Natural killer cell treated with Interleukin-12 subunit alpha and Interleukin-12 subunit beta and Interleukin-15 and Interleukin-18, amount 100 ng/mL, for 72 hours (primary cell): Measurements from ENCODE around the gene MMD. TPM values are rescaled to one million over a fixed set of nuclear protein-coding genes. Genes with fewer than 3 reads are reported as not detected.
A peak's percentile ranks its signal among the peaks of the same experiment; 100 is the strongest.
"Not testable (repeated sequence)": the region's sequence is repeated elsewhere in the genome, so short reads cannot be mapped to it uniquely, and the experiment has no call there.

Source experiments
- ATAC-seq, 2 donors: fragments of 150-1000 bp; cut with Tn5 transposase in 1 of 2; sonication (Bioruptor Pico), chemical (Tn5 transposase) in 1 of 2; 2 replicates each; pipeline ENCODE4 v1.10.0; 2021
- DNase-seq: peaks from one replicate; pipeline ENCODE4 v3.0.0; 2022; ENCODE audit warnings: low spot score
- H3K27ac Mint-ChIP-seq, 2 donors: 1 replicate in 1 of 2; 2 replicates in 1 of 2; pipeline ENCODE4 v1.8.0; 2022; ENCODE audit warnings: mixed read lengths in 2 of 2, mild to moderate bottlenecking in 1 of 2, moderate library complexity in 1 of 2
- H3K27me3 Mint-ChIP-seq, 2 donors: 1 replicate in 1 of 2; 2 replicates in 1 of 2; pipeline ENCODE4 v1.8.0; 2022; ENCODE audit warnings: mixed read lengths in 2 of 2
- H3K36me3 Mint-ChIP-seq: one replicate; pipeline ENCODE4 v1.8.0; 2022; ENCODE audit warnings: mixed read lengths
- H3K4me1 Mint-ChIP-seq, 2 donors: 1 replicate in 1 of 2; 2 replicates in 1 of 2; pipeline ENCODE4 v1.8.0; 2022; ENCODE audit warnings: low read depth in 2 of 2, mixed read lengths in 2 of 2, mild to moderate bottlenecking in 1 of 2
- H3K4me3 Mint-ChIP-seq: one replicate; pipeline ENCODE4 v1.8.0; 2022; ENCODE audit warnings: mixed read lengths
- H3K9me3 Mint-ChIP-seq: 2 replicates; pipeline ENCODE4 v1.8.0; 2022; ENCODE audit warnings: mixed read lengths
- total RNA-seq, 2 donors: library from RNA; stranded (reverse); gene quantifications; one replicate each; pipeline ENCODE4 v1.2.3, GENCODE V29; 2022

MMD gene
- total RNA-seq, 2 donors from 2014 or later: 26.1 to 27.2 TPM

DNA sequence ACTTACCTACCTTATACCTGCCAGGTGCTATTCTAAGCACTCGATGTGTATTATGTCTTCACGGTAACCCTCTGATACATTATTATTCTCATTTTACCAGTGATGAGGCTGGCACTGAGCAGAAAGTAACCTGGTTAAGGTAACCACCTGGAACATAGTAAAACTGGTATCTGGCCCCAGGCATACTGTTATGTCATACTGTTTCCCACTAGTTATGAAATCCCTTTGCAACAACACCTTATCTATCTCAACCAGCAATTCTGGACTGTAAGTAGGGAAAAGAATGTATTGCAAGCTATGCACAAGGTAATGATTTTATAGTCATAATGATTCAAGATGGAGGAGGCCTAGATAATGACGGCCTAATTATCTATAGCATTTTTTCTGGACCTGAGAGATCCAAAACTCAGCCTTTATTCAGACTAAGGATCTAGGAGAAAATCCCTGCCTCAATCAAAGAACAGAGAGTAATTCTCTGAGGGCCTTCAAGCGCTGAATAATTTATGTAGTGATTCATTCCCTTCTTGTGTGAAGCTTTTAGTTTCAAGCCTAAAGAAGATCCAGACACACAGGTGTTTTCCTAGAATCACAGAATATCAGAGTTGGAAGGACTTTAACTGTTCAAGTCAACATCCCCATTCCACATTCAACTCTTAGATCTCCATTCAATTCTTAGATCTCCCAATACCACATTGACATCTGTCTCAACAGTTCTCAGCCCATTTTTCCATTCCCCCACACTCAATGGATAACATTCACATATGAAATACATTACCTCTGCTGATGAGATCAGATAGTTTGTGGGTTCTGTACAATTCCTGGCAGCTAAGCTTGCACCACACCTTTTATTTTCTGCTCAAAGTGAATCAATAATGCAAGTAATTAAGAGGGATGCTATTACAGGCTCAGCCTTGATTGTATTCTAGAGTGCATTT is 14.9 kb upstream of the MMD start:
- no peaks in the 10 kb centered on the region for H3K9me3 Mint-ChIP-seq

DNA sequence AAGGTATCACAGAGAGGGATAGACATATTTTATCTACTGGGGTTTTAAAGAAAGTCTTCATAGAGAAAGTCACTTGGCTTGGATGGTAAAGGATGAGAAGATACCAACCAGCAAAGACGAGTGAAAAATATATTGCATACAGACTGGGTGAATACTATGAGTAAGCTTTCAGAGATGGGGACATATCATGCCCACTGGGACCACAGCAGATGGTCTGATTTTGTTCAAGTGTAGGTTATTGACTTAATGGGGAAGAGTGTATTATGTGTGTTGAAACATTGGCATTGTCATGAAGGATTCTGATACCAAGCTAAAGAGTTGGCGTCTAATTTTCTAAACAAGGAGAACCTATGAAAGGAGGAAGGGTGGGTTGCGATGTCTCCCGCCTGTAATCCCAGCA is 13.8 kb upstream of the MMD start:
- Mint-ChIP-seq H3K27me3 (peaks cover 27 to 30% of the 10 kb centered on the region in 2 donors), H3K27ac (no peak overlapping the region), H3K9me3 (no peaks in the 10 kb centered on the region), H3K36me3 (no peaks in the 10 kb centered on the region), H3K4me3 (no peak overlapping the region), H3K4me1 (peaks cover 0 to 6% of the 10 kb centered on the region in 2 donors)
- DNase-seq (no peak), ATAC-seq (no peak)

More for the DNA sequence above, 14.9 kb upstream of the MMD start:
- H3K27me3 Mint-ChIP-seq: peaks cover 26 to 27% of the 10 kb centered on the region in 2 donors
- H3K4me3 Mint-ChIP-seq: no peak overlapping the region
- H3K27ac Mint-ChIP-seq: no peak overlapping the region
- peaks cover 0 to 6% of the 10 kb centered on the region in 2 donors for H3K4me1 Mint-ChIP-seq
- DNase-seq (no peak), ATAC-seq (no peak)
- no peaks in the 10 kb centered on the region for H3K36me3 Mint-ChIP-seq

DNA sequence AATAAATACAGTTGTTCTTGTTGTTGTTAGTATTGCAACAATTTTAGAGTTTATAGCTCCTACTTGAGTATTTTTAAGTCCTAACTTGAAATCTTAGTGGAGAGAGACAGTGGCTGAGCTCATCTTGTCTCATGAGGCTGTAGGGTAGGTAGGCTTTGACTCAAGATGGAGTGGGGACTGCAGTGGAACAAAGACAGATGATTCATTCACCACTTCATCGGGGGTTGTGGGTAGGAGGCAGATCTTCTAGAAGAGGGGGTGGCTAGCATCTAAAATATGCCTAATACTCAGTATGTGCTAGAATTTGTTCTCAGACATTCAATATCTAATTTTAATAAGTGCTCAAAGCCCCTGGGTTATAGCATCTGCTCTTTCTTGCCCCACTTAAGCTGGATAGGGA is 13.1 kb upstream of the MMD start:
- Mint-ChIP-seq H3K36me3 (no peaks in the 10 kb centered on the region), H3K4me1 (peaks cover 0 to 6% of the 10 kb centered on the region in 2 donors), H3K27me3 (peaks cover 27 to 30% of the 10 kb centered on the region in 2 donors), H3K27ac (no peak overlapping the region), H3K9me3 (no peaks in the 10 kb centered on the region), H3K4me3 (no peak overlapping the region)
- DNase-seq: no peak
- no peak for ATAC-seq

DNA sequence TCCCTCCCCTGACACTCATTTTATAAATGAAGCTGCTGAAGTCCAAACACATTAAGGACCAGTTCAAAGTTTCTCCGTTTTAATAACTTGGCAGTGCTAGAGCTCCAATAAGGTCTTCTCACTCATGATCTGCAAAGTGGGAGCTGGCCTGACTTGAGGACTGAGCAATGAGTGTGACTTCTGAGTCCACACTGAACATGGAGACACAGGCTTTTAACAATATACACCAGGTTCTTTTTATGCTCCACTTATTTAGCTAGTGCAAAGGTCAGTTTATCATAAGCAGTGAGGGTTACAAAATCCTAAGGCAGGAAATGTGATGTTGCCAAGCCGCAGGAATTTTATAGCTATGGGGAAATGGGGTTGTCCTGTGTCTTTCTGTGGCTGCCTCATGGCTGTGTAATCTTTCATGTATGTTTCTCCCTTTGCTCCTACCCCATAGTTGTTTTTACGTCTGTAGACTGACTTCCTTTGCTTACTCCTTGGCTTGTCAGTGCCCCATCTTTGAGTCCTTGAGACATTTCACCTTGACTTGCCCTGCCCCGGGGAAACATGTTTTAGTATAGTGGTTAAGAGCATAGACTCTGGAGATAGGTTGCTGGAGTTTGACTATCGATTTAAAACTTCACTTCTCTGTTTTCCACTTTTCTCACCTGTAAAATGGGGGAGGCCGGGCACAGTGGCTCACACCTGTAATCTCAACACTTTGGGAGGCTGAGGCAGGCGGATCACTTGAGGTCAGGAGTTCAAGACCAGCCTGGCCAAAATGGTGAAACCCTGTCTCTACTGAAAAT is 12.2 kb upstream of the MMD start:
- H3K27me3 Mint-ChIP-seq: peaks cover 27 to 28% of the 10 kb centered on the region in 2 donors
- peaks cover 0 to 6% of the 10 kb centered on the region in 2 donors for H3K4me1 Mint-ChIP-seq
- H3K4me3 Mint-ChIP-seq: no peak overlapping the region
- no peak overlapping the region for H3K27ac Mint-ChIP-seq
- ATAC-seq: no peak
- no peaks in the 10 kb centered on the region for H3K36me3 Mint-ChIP-seq
- no peaks in the 10 kb centered on the region for H3K9me3 Mint-ChIP-seq
- DNase-seq: no peak

DNA sequence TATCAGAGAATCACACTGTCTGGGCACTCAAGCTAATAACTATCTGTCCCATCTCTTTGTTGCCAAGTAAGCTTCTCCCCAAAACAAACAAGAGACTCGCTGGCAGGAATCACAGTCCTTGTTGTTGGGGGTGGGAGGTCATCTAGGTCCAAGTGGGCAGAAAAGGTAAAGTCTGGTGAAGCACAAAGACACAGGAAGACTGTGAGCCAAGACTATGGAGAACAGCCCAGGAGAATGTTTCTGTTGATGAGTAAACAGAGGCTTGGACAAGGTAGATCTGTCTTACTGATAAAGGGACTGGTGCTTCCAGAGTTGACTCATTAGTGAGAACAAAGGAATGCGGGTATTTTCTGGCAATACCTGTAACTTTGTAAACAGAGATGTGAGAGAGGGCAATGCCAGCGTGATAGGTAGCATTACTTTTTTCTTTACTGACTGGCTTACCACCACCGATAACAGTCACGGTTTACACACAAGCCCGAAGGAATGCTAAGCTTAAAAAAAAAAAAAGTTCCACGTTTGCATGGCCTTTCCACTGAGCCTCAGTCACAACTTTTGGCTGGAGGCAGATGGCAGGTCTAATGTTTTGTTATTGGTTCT is 11.5 kb upstream of the MMD start:
- ATAC-seq (no peak), DNase-seq (no peak)
- H3K36me3 Mint-ChIP-seq: no peaks in the 10 kb centered on the region
- H3K27ac Mint-ChIP-seq: no peak overlapping the region
- no peaks in the 10 kb centered on the region for H3K9me3 Mint-ChIP-seq
- H3K4me1 Mint-ChIP-seq: peaks cover 0 to 6% of the 10 kb centered on the region in 2 donors
- peaks cover 25 to 26% of the 10 kb centered on the region in 2 donors for H3K27me3 Mint-ChIP-seq
- no peak overlapping the region for H3K4me3 Mint-ChIP-seq

DNA sequence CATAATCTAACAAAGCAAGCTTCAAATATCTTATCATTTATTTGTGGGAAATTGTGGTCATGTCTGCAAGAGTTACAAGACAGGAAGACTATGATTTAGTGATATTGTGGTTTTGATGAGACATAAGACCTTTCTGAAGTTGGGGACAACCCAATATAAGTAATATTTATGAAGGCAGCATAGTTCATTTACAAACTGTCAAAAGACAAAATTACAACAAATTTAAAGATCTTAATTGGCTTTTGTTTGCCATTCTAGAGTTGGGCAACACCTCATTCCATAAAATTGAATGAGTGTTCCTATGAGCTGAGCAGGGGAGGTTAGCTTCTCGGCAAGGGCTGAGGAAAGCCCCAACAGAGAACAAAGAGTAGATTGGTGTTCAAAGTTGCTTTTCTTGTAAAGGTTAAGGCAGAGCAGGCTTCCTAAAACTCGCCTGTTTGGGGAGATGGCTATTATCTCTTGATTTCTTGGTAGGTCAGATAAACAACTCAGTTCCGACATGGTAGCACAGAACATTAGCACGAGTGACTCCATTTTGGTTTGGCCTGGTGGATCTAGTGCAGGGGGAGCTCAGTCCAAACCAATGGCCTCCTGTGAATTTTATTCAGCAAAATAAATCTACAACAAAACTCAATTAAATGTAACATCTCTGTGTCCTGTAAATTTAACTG is 10.9 kb upstream of the MMD start:
- Mint-ChIP-seq H3K4me3 (no peak overlapping the region), H3K9me3 (no peaks in the 10 kb centered on the region), H3K4me1 (peaks cover 0 to 3% of the 10 kb centered on the region in 2 donors), H3K27me3 (peaks cover 19 to 22% of the 10 kb centered on the region in 2 donors), H3K27ac (no peak overlapping the region), H3K36me3 (no peaks in the 10 kb centered on the region)
- DNase-seq: no peak
- ATAC-seq: no peak

DNA sequence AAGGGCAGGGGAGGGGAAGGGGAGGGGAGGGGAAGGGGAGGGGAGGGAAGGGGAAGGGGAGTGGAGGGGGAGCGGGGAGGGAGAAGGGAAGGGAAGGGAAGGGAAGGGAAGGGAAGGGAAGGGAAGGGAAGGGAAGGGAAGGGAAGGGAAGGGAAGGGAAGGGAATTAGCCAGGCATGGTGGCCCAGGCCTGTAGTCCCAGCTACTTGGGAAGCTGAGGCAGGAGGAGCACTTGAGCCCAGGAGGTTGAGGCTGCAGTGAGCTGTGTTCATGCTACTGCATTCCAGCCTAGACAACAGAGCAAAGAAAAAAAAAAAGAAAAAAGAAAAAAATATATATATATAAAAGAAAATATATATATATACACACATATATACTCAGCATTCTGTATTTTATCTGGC is 10.3 kb upstream of the MMD start:
- peaks cover 13 to 19% of the 10 kb centered on the region in 2 donors for H3K27me3 Mint-ChIP-seq
- H3K36me3 Mint-ChIP-seq, H3K4me1 Mint-ChIP-seq, DNase-seq, H3K4me3 Mint-ChIP-seq, H3K9me3 Mint-ChIP-seq, ATAC-seq, H3K27ac Mint-ChIP-seq: not testable (repeated sequence)

DNA sequence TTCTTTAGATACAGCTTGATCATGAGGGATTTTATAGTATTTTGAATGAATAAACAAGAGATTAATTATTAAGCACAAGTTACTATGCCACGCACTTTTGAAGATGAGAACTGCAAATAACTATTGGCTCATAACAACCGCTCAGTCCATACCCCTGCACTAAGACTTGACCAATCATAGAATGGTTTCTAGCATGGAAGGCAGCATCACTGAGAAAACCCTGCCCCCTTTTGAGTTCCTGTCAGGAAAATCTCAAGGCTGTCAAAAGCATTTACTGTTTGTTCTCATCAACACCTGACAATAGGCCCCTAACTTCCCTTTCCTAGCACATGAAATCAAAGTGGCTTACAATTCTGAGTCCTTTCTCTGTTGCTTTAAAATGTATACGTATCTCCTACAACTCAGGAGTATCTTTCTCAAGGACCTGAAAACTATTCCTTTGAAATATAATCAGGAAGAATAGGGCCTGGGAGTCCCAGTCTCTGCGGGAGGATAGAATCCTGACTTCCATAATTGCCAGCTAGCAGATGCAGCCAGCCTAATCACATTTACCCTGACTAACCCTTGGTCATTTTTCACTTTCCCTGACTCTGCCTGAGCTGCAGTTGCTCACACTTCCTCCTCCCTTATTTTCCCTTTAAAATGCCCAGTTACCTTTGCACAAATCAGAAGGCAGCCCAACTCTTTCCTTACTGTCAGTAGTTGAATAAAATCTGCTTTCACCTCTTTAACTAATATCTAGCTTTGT is 9.1 kb upstream of the MMD start:
- Mint-ChIP-seq H3K4me3 (no peak overlapping the region), H3K4me1 (peaks cover 5% of the 10 kb centered on the region in 2 donors), H3K36me3 (no peaks in the 10 kb centered on the region), H3K9me3 (no peaks in the 10 kb centered on the region), H3K27ac (no peak overlapping the region), H3K27me3 (peaks cover 16 to 19% of the 10 kb centered on the region in 2 donors)
- no peak for DNase-seq
- no peak for ATAC-seq

DNA sequence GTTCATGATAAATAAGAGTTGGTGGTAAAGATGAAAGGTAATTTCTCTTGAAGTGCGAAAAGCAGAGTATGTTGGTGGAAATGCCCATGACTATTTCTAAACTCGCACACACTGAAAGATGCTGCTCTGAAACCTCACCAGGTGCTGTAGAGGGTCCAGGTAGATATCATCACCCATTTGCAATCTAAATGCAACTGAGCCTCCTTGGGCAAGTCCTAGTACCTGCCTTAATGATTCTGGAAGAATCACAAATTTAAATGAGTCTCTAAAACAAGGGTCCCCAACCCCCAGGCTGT is 5.9 kb upstream of the MMD start:
- Mint-ChIP-seq H3K9me3 (no peaks in the 10 kb centered on the region), H3K27ac (no peak overlapping the region)

DNA sequence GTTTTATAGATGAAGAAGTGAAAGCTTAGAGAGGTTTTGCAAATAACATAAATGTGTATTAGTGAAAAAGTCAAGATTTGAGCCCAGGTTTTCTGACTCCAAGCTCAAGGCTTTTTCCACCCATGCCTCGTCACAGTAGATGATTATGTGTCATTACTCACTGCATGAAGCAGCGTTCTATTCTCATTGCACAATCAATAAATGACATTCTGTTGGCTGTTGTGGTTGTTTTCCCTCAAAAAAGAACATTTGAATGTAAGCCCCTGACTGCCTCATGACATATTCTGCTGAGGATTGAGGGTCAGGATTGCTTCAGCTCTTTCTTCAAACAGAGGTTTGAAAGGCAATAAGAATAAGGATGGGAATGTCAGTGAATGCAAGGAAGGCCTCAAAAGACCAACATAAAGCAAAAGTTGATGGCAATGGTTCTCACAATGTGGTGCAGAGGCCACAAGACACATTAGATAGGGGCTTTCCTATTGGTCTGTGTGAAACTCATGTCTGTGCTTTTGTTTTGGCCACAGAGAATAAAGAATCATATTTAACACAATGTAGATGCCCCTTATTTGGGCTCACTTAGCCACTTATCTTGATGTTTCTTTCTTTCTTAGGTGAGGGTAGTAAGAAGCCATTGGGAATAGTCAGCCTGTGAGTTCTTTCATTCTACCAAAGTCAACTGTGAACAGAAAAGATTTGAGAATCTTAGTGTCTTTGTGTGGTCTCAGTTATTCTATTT is 5.4 kb upstream of the MMD start:
- no peaks in the 10 kb centered on the region for H3K9me3 Mint-ChIP-seq
- no peak overlapping the region for H3K4me3 Mint-ChIP-seq
- H3K4me1 Mint-ChIP-seq: peaks cover 5 to 15% of the 10 kb centered on the region in 2 donors
- H3K36me3 Mint-ChIP-seq: no peaks in the 10 kb centered on the region
- no peak for DNase-seq
- no peak for ATAC-seq
- H3K27me3 Mint-ChIP-seq: peaks cover 20 to 31% of the 10 kb centered on the region in 2 donors
- no peak overlapping the region for H3K27ac Mint-ChIP-seq

More for the DNA sequence above, 5.9 kb upstream of the MMD start:
- H3K4me1 Mint-ChIP-seq: peaks cover 5 to 12% of the 10 kb centered on the region in 2 donors
- no peak for ATAC-seq
- H3K4me3 Mint-ChIP-seq: no peak overlapping the region
- no peaks in the 10 kb centered on the region for H3K36me3 Mint-ChIP-seq
- peaks cover 21 to 31% of the 10 kb centered on the region in 2 donors for H3K27me3 Mint-ChIP-seq
- DNase-seq: no peak

DNA sequence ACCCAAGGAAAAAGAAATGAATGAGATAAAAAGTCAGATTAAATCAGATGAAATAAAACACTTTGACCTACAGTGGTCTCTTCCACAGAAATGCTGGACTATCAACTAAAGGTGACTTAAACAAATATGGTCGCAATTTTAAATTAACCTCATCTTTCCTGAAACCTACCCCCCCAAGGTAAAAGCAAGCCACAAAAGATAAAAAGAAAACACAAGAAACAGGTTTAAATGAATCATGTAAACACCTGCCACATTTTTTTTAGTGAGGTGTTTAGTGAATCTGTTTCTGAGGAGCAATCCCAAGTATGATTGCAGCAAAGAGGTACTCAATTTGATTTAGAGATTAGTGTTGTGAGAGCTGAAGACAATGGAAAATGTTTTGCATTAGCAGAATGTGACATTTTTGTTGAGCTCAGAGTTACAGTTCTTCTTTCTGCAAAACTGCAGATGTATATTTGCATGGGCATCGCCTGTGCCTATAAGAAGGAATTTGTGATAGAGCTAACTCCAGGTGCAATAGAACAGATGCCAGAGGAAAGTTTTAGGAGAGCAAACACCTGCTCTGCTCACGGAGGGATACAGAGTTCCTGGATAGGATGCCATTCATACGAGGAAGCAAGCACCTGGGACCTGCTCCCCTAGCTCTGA is 3.4 kb upstream of the MMD start:
- ATAC-seq (no peak), DNase-seq (no peak)
- Mint-ChIP-seq H3K9me3 (no peaks in the 10 kb centered on the region), H3K4me1 (peaks cover 12 to 22% of the 10 kb centered on the region in 2 donors), H3K36me3 (no peaks in the 10 kb centered on the region), H3K27ac (no peak overlapping the region), H3K4me3 (no peak overlapping the region), H3K27me3 (peaks cover 17 to 31% of the 10 kb centered on the region in 2 donors)

DNA sequence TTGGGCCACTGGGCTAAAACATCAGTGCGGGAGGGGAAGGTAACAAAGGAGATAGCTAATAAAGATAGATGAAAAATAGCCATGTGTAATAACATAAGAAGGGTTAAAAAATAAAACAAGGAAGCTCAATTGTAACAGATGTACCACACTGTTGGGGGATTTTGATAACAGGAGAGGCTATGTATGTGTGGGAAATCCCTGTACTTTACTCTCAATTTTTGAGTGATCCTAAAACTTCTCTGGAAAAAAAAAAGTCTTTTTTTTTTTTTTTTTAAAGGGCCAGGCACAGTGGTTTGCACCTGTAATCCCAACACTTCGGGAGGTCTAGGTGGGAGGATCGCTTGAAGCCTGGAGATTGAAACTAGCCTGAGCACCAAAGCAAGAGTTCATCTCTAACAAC is 1.9 kb upstream of the MMD start:
- DNase-seq: no peak
- H3K4me3 Mint-ChIP-seq: peak overlapping the region; percentile 45
- peaks cover 5% of the 10 kb centered on the region for H3K36me3 Mint-ChIP-seq
- peaks cover 26 to 37% of the 10 kb centered on the region in 2 donors for H3K4me1 Mint-ChIP-seq
- no peaks in the 10 kb centered on the region for H3K9me3 Mint-ChIP-seq
- H3K27me3 Mint-ChIP-seq: peaks cover 17 to 31% of the 10 kb centered on the region in 2 donors
- H3K27ac Mint-ChIP-seq: peak overlapping the region in 1 of 2 donors; percentile 20
- no peak for ATAC-seq
